NT2/D1 (cell line): Measurements from ENCODE around the gene RNF175.
A peak's percentile ranks its signal among the peaks of the same experiment; 100 is the strongest.

Experiments used
- DNase-seq: peaks from one replicate; pipeline ENCODE4 v3.0.0-alpha.2; 2011; ENCODE audit warnings: low read depth, low spot score
- H3K27me3 ChIP-seq: 2 replicates; pipeline ENCODE4 v1.6.0; 2011; ENCODE audit warnings: mild to moderate bottlenecking; ENCODE audit not compliant: insufficient read length, insufficient read depth
- H3K36me3 ChIP-seq: 2 replicates; pipeline ENCODE4 v1.6.1; 2011; ENCODE audit warnings: mild to moderate bottlenecking, low read length, mixed read lengths; ENCODE audit not compliant: insufficient read depth, insufficient read length
- H3K4me1 ChIP-seq: 2 replicates; pipeline ENCODE4 v1.5.1; 2011; ENCODE audit not compliant: insufficient read depth, insufficient read length
- H3K4me3 ChIP-seq: 2 replicates; pipeline ENCODE4 v1.5.1; 2011; ENCODE audit warnings: low read depth; ENCODE audit not compliant: insufficient read length
- H3K9ac ChIP-seq: 2 replicates; pipeline ENCODE4 v1.6.0; 2011; ENCODE audit warnings: low read depth; ENCODE audit not compliant: insufficient read length
- H3K9me3 ChIP-seq: 2 replicates; pipeline ENCODE4 v1.5.1; 2011; ENCODE audit warnings: mild to moderate bottlenecking, low read length; ENCODE audit not compliant: insufficient read depth
- SUZ12 ChIP-seq: IDR thresholded peaks from 2 replicates; pipeline ENCODE4 v1.6.1; 2011; ENCODE audit not compliant: insufficient read length, insufficient read depth; ENCODE audit errors: extremely low read depth
- YY1 ChIP-seq: IDR thresholded peaks from 2 replicates; pipeline ENCODE4 v1.6.1; 2011; ENCODE audit not compliant: insufficient read length, insufficient read depth
- ZNF274 ChIP-seq: IDR thresholded peaks from 2 replicates; pipeline ENCODE4 v1.6.1; 2011; ENCODE audit warnings: mild to moderate bottlenecking, low read depth, low read length

RNF175 gene

GRCh38 chr4:153798420-153798819, 38.6 kb upstream of the RNF175 start:
- Histone ChIP-seq H3K36me3 (no peaks in the 10 kb centered on the region), H3K4me1 (no peaks in the 10 kb centered on the region), H3K27me3 (no peaks in the 10 kb centered on the region), H3K9ac (no peak overlapping the region), H3K9me3 (no peaks in the 10 kb centered on the region), H3K4me3 (no peak overlapping the region)
- no peak for TF ChIP-seq ZNF274
- no peak for TF ChIP-seq YY1
- TF ChIP-seq SUZ12 = no peak
- no peak for DNase-seq

GRCh38 chr4:153794006-153794405, 34.2 kb upstream of the RNF175 start:
- H3K9ac ChIP-seq = no peak overlapping the region
- DNase-seq = no peak
- peaks cover 13% of the 10 kb centered on the region for H3K27me3 ChIP-seq
- TF ChIP-seq ZNF274 = no peak
- TF ChIP-seq SUZ12 = no peak
- TF ChIP-seq YY1 = no peak
- H3K36me3 ChIP-seq = no peaks in the 10 kb centered on the region
- no peak overlapping the region for H3K4me3 ChIP-seq
- H3K9me3 ChIP-seq = no peaks in the 10 kb centered on the region
- H3K4me1 ChIP-seq = peaks cover 6% of the 10 kb centered on the region

- H3K36me3 ChIP-seq = no peaks in the 10 kb centered on the region
- H3K9ac ChIP-seq = peak overlapping the region; percentile 70
- H3K4me1 ChIP-seq = peaks cover 6% of the 10 kb centered on the region
- H3K4me3 ChIP-seq = peak overlapping the region; percentile 39
- TF ChIP-seq ZNF274 (no peak), YY1 (no peak), SUZ12 (no peak)
- H3K9me3 ChIP-seq = no peaks in the 10 kb centered on the region
- peaks cover 13% of the 10 kb centered on the region for H3K27me3 ChIP-seq
- DNase-seq = no peak
Measured at GRCh38 chr4:153792618-153793247, 32.9 kb upstream of the RNF175 start.

- peaks cover 13% of the 10 kb centered on the region for H3K27me3 ChIP-seq
- H3K4me1 ChIP-seq = peaks cover 6% of the 10 kb centered on the region
- no peaks in the 10 kb centered on the region for H3K9me3 ChIP-seq
- no peak for TF ChIP-seq ZNF274
- TF ChIP-seq SUZ12 = no peak
- TF ChIP-seq YY1 = no peak
- DNase-seq = no peak
- H3K9ac ChIP-seq = peak overlapping the region; percentile 72
- H3K4me3 ChIP-seq = peak overlapping the region; percentile 45
- no peaks in the 10 kb centered on the region for H3K36me3 ChIP-seq
Measured at GRCh38 chr4:153791746-153792617, 32.2 kb upstream of the RNF175 start.

GRCh38 chr4:153790962-153791551, 31.2 kb upstream of the RNF175 start:
- Histone ChIP-seq H3K9ac (peak overlapping the region; percentile 72), H3K4me3 (peak overlapping the region; percentile 45), H3K4me1 (peaks cover 6% of the 10 kb centered on the region), H3K9me3 (no peaks in the 10 kb centered on the region), H3K27me3 (peaks cover 13% of the 10 kb centered on the region), H3K36me3 (no peaks in the 10 kb centered on the region)
- no peak for DNase-seq
- TF ChIP-seq ZNF274 (no peak), YY1 (no peak), SUZ12 (no peak)

- H3K36me3 ChIP-seq = no peaks in the 10 kb centered on the region
- no peak for DNase-seq
- no peak overlapping the region for H3K9ac ChIP-seq
Measured at GRCh38 chr4:153790500-153790865, 30.7 kb upstream of the RNF175 start.

More at GRCh38 chr4:153790500-153790865, 30.7 kb upstream of the RNF175 start:
- Histone ChIP-seq H3K4me1 (peaks cover 6% of the 10 kb centered on the region), H3K27me3 (peaks cover 13% of the 10 kb centered on the region), H3K9me3 (no peaks in the 10 kb centered on the region), H3K4me3 (no peak overlapping the region)
- no peak for TF ChIP-seq SUZ12
- no peak for TF ChIP-seq ZNF274
